CD8-positive, alpha-beta memory T cell (primary cell): ENCODE results near the gene AIFM2. TPM values are rescaled to one million over a fixed set of nuclear protein-coding genes. Genes with fewer than 3 reads are reported as not detected.

Experiments used
- CTCF ChIA-PET: fragments of 350-600 bp; sonication (Branson Sonifier 250); formaldehyde crosslinking; loops from one replicate; lab custom pipeline; 2021; ENCODE audit warnings: antibody characterized with exemption; lab: Charles Lee
- POLR2A ChIA-PET: fragments of 350-600 bp; sonication (Branson Sonifier 250); formaldehyde crosslinking; loops from one replicate; lab custom pipeline; 2021; ENCODE audit warnings: antibody characterized with exemption; lab: Charles Lee
- DNase-seq, 5 donors: peaks; one replicate each; pipeline versions ENCODE4 v3.0.0 to v3.0.0-alpha.2; 2020 to 2022; ENCODE audit warnings: mixed read lengths in 1 of 5
- H3K27ac ChIP-seq: one replicate; pipeline ENCODE4 v1.7.0; 2013; ENCODE audit warnings: low read depth, mild to moderate bottlenecking, low read length, moderate library complexity
- H3K27me3 ChIP-seq: 2 replicates; pipeline ENCODE4 v1.7.0; 2013; ENCODE audit warnings: low read length, mild to moderate bottlenecking; ENCODE audit not compliant: insufficient read depth, poor library complexity, severe bottlenecking
- H3K36me3 ChIP-seq: 2 replicates; pipeline ENCODE4 v1.7.0; 2013; ENCODE audit warnings: mild to moderate bottlenecking, low read length, moderate library complexity; ENCODE audit not compliant: insufficient read depth
- H3K4me1 ChIP-seq: 2 replicates; pipeline ENCODE4 v1.7.0; 2013; ENCODE audit warnings: mild to moderate bottlenecking, low read length, moderate library complexity; ENCODE audit not compliant: insufficient read depth
- H3K4me3 ChIP-seq: 2 replicates; pipeline ENCODE4 v1.7.0; 2013; ENCODE audit warnings: mild to moderate bottlenecking, low read length
- H3K9me3 ChIP-seq: 2 replicates; pipeline ENCODE4 v1.7.0; 2013; ENCODE audit warnings: mild to moderate bottlenecking, low read length
- H3K27ac Mint-ChIP-seq, 8 donors: one replicate each; pipeline ENCODE4 v1.8.0; 2020 to 2021; ENCODE audit warnings: mixed read lengths in 8 of 8, mild to moderate bottlenecking in 6 of 8, inconsistent platforms in 3 of 8, moderate library complexity in 3 of 8
- H3K27me3 Mint-ChIP-seq, 2 donors: one replicate each; pipeline ENCODE4 v1.8.0; 2020 to 2021; ENCODE audit warnings: mixed read lengths in 2 of 2, mild to moderate bottlenecking in 1 of 2, moderate library complexity in 1 of 2
- H3K36me3 Mint-ChIP-seq, 3 donors: one replicate each; pipeline ENCODE4 v1.8.0; 2020 to 2021; ENCODE audit warnings: mixed read lengths in 3 of 3, inconsistent platforms in 1 of 3, mild to moderate bottlenecking in 1 of 3
- H3K4me1 Mint-ChIP-seq, 3 donors: one replicate each; pipeline ENCODE4 v1.8.0; 2020 to 2021; ENCODE audit warnings: mixed read lengths in 3 of 3, inconsistent platforms in 1 of 3, mild to moderate bottlenecking in 1 of 3
- H3K4me3 Mint-ChIP-seq, 7 donors: one replicate each; pipeline ENCODE4 v1.8.0; 2020 to 2021; ENCODE audit warnings: mixed read lengths in 7 of 7, mild to moderate bottlenecking in 6 of 7, moderate library complexity in 4 of 7, inconsistent platforms in 2 of 7
- H3K9me3 Mint-ChIP-seq, 5 donors: one replicate each; pipeline ENCODE4 v1.8.0; 2020 to 2022; ENCODE audit warnings: mixed read lengths in 5 of 5, mild to moderate bottlenecking in 3 of 5, moderate library complexity in 2 of 5, inconsistent platforms in 1 of 5
- polyA plus RNA-seq: library from polyadenylated mRNA; unstranded; fragments of 300-500 nt; fragmentation: Illumina TruSeq; gene quantifications from one replicate; pipeline ENCODE4 v1.2.3, GENCODE V29; 2021
- total RNA-seq, 2 experiments: library from RNA; stranded (reverse); gene quantifications; one replicate each; pipeline ENCODE4 v1.2.3, GENCODE V29; 2021

Gene AIFM2
- total and polyA plus RNA-seq, 3 experiments from 2014 or later: 3.5 to 17.9 (median 17.6) TPM

DNA sequence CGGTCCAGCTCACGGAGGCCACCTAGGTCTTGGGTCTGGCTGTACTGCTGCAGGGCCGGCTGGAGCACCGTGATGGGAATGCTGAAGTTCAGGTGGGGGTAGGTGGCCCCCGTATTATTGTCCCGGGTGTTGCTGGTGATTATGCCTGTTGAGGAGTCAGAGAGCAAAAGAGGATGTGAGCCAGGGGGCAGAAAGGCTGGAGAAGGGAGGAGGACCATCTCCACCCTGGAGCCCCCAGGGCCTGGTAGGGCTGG, 7.3 kb upstream of the AIFM2 start:
- Histone ChIP-seq H3K27ac (no peak overlapping the region), H3K4me1 (peaks cover 17% of the 10 kb centered on the region), H3K9me3 (no peaks in the 10 kb centered on the region), H3K36me3 (peaks cover 5% of the 10 kb centered on the region), H3K27me3 (no peaks in the 10 kb centered on the region), H3K4me3 (no peak overlapping the region)
- Mint-ChIP-seq H3K27me3 (no peaks in the 10 kb centered on the region), H3K27ac (no peak overlapping the region), H3K4me3 (peak overlapping the region in 1 of 7 donors; percentile 8), H3K9me3 (no peaks in the 10 kb centered on the region), H3K4me1 (peaks cover 37 to 44% (median 41%) of the 10 kb centered on the region in 3 donors), H3K36me3 (peaks cover 0 to 32% (median 6%) of the 10 kb centered on the region in 3 donors)
- ChIA-PET POLR2A (no interaction called here), CTCF (interaction anchor here (2.7 kb wide), 1 partner anchor 23 kb away, joined by 14 read pairs; no protein-coding TSS in a partner anchor)
- DNase-seq: no peak

GRCh38 chr10:70139151-70139996, 6.7 kb upstream of the AIFM2 start:
- peak overlapping the region in 1 of 8 donors; percentile 60 for H3K27ac Mint-ChIP-seq
- DNase-seq: no peak
- ChIA-PET CTCF (interaction anchor here (2.7 kb wide), 1 partner anchor 23 kb away, joined by 14 read pairs; no protein-coding TSS in a partner anchor), POLR2A (no interaction called here)
- H3K9me3 ChIP-seq: no peaks in the 10 kb centered on the region
- H3K4me1 Mint-ChIP-seq: peaks cover 31 to 38% (median 37%) of the 10 kb centered on the region in 3 donors
- H3K36me3 Mint-ChIP-seq: peaks cover 0 to 32% (median 6%) of the 10 kb centered on the region in 3 donors
- no peak overlapping the region for H3K27ac ChIP-seq
- no peak overlapping the region for H3K4me3 Mint-ChIP-seq
- peaks cover 5% of the 10 kb centered on the region for H3K36me3 ChIP-seq
- H3K4me1 ChIP-seq: peaks cover 11% of the 10 kb centered on the region
- no peaks in the 10 kb centered on the region for H3K27me3 ChIP-seq
- no peak overlapping the region for H3K4me3 ChIP-seq
- no peaks in the 10 kb centered on the region for H3K9me3 Mint-ChIP-seq
- no peaks in the 10 kb centered on the region for H3K27me3 Mint-ChIP-seq

GRCh38 chr10:70137927-70138883, 5.6 kb upstream of the AIFM2 start:
- Histone ChIP-seq H3K4me1 (no peaks in the 10 kb centered on the region), H3K9me3 (no peaks in the 10 kb centered on the region), H3K36me3 (peaks cover 5% of the 10 kb centered on the region), H3K4me3 (no peak overlapping the region), H3K27me3 (no peaks in the 10 kb centered on the region), H3K27ac (no peak overlapping the region)
- peak overlapping the region in 2 of 8 donors; percentile 24 to 61 for H3K27ac Mint-ChIP-seq
- no peak overlapping the region for H3K4me3 Mint-ChIP-seq
- DNase-seq: no peak
- CTCF ChIA-PET: interaction anchor here (2.7 kb wide), 1 partner anchor 22 kb away, joined by 14 read pairs; no protein-coding TSS in a partner anchor
- H3K36me3 Mint-ChIP-seq: peaks cover 0 to 30% (median 6%) of the 10 kb centered on the region in 3 donors
- H3K9me3 Mint-ChIP-seq: no peaks in the 10 kb centered on the region
- H3K4me1 Mint-ChIP-seq: peaks cover 26 to 33% (median 33%) of the 10 kb centered on the region in 3 donors
- H3K27me3 Mint-ChIP-seq: peaks cover 0 to under 1% of the 10 kb centered on the region in 2 donors
- POLR2A ChIA-PET: interaction anchor here (0.6 kb wide), 1 partner anchor 802 kb away, joined by 4 read pairs; no protein-coding TSS in a partner anchor

DNA sequence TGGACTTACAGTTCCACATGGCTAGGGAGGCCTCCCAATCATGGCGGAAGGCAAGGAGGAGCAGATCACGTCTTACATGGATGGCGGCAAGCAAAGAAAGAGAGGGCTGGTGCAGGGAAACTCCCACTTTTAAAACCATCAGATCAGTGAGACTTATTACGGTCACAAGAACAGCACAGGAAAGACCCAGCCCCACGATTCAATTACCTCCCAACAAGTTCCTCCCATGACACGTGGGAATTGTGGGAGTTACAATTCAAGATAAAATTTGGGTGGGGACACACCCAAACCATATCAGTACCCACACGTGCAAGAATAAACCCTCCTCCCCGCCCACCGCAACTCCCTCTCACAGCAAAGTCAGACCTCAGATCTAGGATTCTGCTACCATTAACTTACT, 4.5 kb upstream of the AIFM2 start:
- Mint-ChIP-seq H3K9me3 (no peaks in the 10 kb centered on the region), H3K4me3 (peak overlapping the region in 2 of 7 donors; percentile 23 to 49), H3K27me3 (peaks cover 0 to 1% of the 10 kb centered on the region in 2 donors), H3K27ac (peak overlapping the region in 3 of 8 donors; percentile 24 to 78 (median 61)), H3K36me3 (peaks cover 0 to 25% (median 6%) of the 10 kb centered on the region in 3 donors), H3K4me1 (peaks cover 28 to 37% (median 33%) of the 10 kb centered on the region in 3 donors)
- H3K27ac ChIP-seq: no peak overlapping the region
- CTCF ChIA-PET: interaction anchor here (2.2 to 2.7 kb wide), 3 partner anchors 8 to 21 kb away, joined by 10 to 22 read pairs (median 14); partner anchors contain the start of gene TYSND1
- POLR2A ChIA-PET: interaction anchor here (0.5 to 0.7 kb wide), 2 partner anchors 8 to 913 kb away, joined by 7 to 12 read pairs; no protein-coding TSS in a partner anchor
- H3K4me1 ChIP-seq: peaks cover 4% of the 10 kb centered on the region
- no peaks in the 10 kb centered on the region for H3K9me3 ChIP-seq
- H3K4me3 ChIP-seq: no peak overlapping the region
- no peaks in the 10 kb centered on the region for H3K27me3 ChIP-seq
- no peak for DNase-seq
- H3K36me3 ChIP-seq: peaks cover 5% of the 10 kb centered on the region

- DNase-seq: no peak
- Mint-ChIP-seq H3K4me1 (peaks cover 31 to 47% (median 42%) of the 10 kb centered on the region in 3 donors), H3K27ac (peak overlapping the region in 1 of 8 donors; percentile 17), H3K36me3 (peaks cover 0 to 23% (median 6%) of the 10 kb centered on the region in 3 donors), H3K27me3 (peaks cover 0 to 1% of the 10 kb centered on the region in 2 donors), H3K4me3 (peak overlapping the region in 1 of 7 donors; percentile 60), H3K9me3 (no peaks in the 10 kb centered on the region)
- POLR2A ChIA-PET: no interaction called here
- CTCF ChIA-PET: interaction anchor here (0.6 to 2.5 kb wide), 3 partner anchors 10 to 74 kb away, joined by 3 to 22 read pairs (median 10); partner anchors contain the start of gene TYSND1
- H3K9me3 ChIP-seq: no peaks in the 10 kb centered on the region
- peaks cover 5% of the 10 kb centered on the region for H3K36me3 ChIP-seq
- H3K27me3 ChIP-seq: no peaks in the 10 kb centered on the region
- no peak overlapping the region for H3K27ac ChIP-seq
- H3K4me1 ChIP-seq: peaks cover 11% of the 10 kb centered on the region
- H3K4me3 ChIP-seq: no peak overlapping the region
Observed at GRCh38 chr10:70135684-70136083, 3.1 kb upstream of the AIFM2 start.

GRCh38 chr10:70135046-70135445, 2.4 kb upstream of the AIFM2 start:
- peak overlapping the region in 1 of 7 donors; percentile 60 for H3K4me3 Mint-ChIP-seq
- H3K27ac Mint-ChIP-seq: peak overlapping the region in 2 of 8 donors; percentile 14 to 41
- ChIA-PET POLR2A (no interaction called here), CTCF (interaction anchor here (2.2 to 2.5 kb wide), 2 partner anchors 11 to 19 kb away, joined by 10 to 22 read pairs; partner anchors contain the start of gene TYSND1)
- H3K27ac ChIP-seq: no peak overlapping the region
- H3K9me3 Mint-ChIP-seq: no peaks in the 10 kb centered on the region
- no peak for DNase-seq
- peaks cover 0 to 17% (median 5%) of the 10 kb centered on the region in 3 donors for H3K36me3 Mint-ChIP-seq
- no peaks in the 10 kb centered on the region for H3K27me3 ChIP-seq
- no peaks in the 10 kb centered on the region for H3K9me3 ChIP-seq
- peaks cover 32 to 48% (median 46%) of the 10 kb centered on the region in 3 donors for H3K4me1 Mint-ChIP-seq
- peaks cover 0 to 1% of the 10 kb centered on the region in 2 donors for H3K27me3 Mint-ChIP-seq
- peaks cover 11% of the 10 kb centered on the region for H3K4me1 ChIP-seq
- no peak overlapping the region for H3K4me3 ChIP-seq
- peaks cover 5% of the 10 kb centered on the region for H3K36me3 ChIP-seq

DNA sequence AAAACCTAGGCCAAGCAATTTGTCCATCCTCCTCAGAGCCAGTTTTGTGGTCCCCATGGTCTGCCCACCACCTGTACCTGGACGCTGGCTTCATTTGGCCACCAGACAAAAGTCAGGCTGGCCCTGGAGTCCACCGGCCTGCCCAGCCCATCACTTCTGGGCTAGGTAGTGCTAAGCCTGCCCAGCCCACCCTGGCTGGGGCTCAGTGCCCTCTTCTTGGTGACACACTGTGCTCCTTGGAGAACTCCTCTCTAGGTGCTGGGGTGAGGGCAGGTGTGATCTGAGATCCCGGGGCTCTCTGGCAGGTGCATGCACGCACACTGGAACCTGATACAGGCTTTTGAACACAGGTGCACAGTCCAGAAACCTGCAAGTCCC, 1.1 kb downstream of the AIFM2 start:
- no peaks in the 10 kb centered on the region for H3K27me3 ChIP-seq
- H3K4me3 ChIP-seq: peak overlapping the region; percentile 77
- H3K4me1 ChIP-seq: peaks cover 11% of the 10 kb centered on the region
- peaks cover 0 to 8% (median 2%) of the 10 kb centered on the region in 3 donors for H3K36me3 Mint-ChIP-seq
- no peak for DNase-seq
- no peaks in the 10 kb centered on the region for H3K9me3 Mint-ChIP-seq
- H3K36me3 ChIP-seq: no peaks in the 10 kb centered on the region
- peak overlapping the region in 7 of 8 donors; percentile 17 to 90 (median 70) for H3K27ac Mint-ChIP-seq
- POLR2A ChIA-PET: no interaction called here
- H3K4me1 Mint-ChIP-seq: peaks cover 19 to 36% (median 33%) of the 10 kb centered on the region in 3 donors
- CTCF ChIA-PET: no interaction called here
- peak overlapping the region; percentile 54 for H3K27ac ChIP-seq
- peak overlapping the region; percentile 83 to 96 (median 89) for H3K4me3 Mint-ChIP-seq
- H3K9me3 ChIP-seq: no peaks in the 10 kb centered on the region
- peaks cover 0 to 1% of the 10 kb centered on the region in 2 donors for H3K27me3 Mint-ChIP-seq
